ENCODE data around the gene CCDC157.
A peak's percentile ranks its signal among the peaks of the same experiment; 100 is the strongest.
"Not testable (repeated sequence)": the region's sequence is repeated elsewhere in the genome, so short reads cannot be mapped to it uniquely, and the experiment has no call there.

CCDC157 gene

GRCh38 chr22:30326255-30326705 is 30.5 kb upstream of the CCDC157 start:
- no peak for DNase-seq

GRCh38 chr22:30326706-30327362 is 30.0 kb upstream of the CCDC157 start, which contains the start of gene TBC1D10A:
TSS of gene TBC1D10A (minus strand) at chr22:30326941. CDS start at chr22:30326881, 60 bp downstream.
- DNase-seq = peak; percentile 72

DNA sequence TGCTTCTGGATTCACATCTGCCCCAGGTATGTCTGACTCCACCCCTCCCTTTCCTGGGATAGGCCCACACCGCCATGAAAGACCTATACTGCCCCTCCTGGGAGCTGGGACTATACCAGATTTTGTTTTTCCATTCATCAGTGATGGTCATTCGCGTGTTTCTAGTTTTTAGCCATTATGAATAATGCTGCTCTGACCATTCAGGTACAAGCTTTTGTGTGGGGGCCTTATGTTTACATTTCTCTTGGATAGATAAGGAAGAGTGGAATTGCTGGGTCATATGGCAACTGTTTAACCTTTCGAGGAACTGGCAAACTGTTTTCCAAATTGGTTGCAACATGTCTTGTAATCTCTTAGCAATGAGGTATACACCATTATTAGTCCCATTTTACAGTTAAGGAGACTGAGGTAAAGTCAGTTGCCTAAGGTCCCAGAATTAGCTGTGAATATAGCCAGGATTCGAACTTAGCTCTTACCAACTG is 28.9 kb upstream of the CCDC157 start:
- no peak for DNase-seq

DNA sequence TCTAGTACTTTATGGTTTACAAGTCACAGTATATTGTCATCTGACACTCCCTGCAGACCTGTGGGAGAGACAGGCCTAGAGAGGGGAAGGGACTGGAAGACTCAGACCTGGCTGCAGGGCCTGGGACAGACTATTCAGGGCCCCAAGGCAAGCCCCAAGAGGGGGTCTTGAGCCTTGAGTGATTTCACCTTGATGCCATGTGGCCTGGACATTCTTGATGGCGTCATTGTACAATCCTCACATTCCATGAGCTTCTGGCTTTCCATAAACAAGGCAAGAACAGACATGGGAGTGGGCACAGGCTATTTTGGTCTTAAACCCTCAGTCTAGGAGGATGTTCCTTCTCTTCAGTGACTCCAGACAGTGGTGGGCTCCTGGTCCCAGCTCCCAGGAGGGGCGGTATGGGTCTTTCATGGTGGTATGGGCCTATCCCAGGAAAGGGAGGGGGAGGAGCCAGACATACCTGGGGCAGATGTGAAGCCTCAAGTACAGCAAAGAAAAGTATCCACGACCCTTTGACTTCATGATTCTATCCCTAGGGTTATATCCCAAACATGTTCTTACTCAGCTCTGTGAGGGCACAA is 28.2 kb upstream of the CCDC157 start:
- DNase-seq = no peak

DNA sequence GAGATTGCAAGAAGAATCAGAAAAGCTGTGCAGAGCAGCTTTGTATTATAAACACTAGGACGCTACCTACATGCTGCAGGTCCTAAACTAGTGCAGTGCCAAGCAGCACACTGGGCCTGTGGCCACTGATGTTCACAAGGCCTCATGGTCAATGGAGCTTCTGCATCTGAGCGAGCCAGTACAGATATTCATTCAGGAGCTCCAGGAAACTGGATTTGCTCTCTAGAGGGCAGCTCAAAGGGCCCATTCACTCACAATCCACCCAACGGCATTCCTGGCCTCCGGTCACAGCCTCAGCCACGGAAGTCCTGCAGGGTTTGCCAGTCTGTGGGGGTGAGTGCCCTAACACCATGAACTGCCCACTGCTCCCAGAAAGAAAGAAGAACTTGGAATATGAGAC is 24.3 kb upstream of the CCDC157 start:
- no peak for DNase-seq

- no peak for DNase-seq
Measured at GRCh38 chr22:30332994-30333706, 23.7 kb upstream of the CCDC157 start.

DNA sequence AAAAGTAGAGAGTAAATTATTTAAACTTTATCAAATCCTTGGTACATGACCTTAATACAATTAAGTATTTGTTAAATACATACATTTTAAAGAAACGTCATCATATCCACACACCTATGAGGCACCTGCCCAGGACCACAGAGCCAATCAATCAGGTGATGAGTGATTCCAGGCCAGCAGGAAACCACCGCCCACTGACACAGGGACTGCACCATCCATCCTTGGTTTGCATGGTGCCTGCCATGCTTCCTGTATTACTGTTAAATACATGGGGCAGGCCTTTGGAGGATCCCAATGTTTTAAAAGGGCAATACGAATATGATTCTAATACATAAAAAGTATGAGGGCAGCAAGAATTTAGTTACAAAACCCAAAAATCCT is 23.1 kb upstream of the CCDC157 start:
- DNase-seq = no peak

GRCh38 chr22:30334646-30335045 is 22.2 kb upstream of the CCDC157 start:
- no peak for DNase-seq

- no peak for DNase-seq
Measured at GRCh38 chr22:30335236-30335635, 21.6 kb upstream of the CCDC157 start.

- no peak for DNase-seq
Measured at GRCh38 chr22:30336752-30337460, 19.9 kb upstream of the CCDC157 start.

- DNase-seq = no peak
Measured at GRCh38 chr22:30337461-30337778, 19.4 kb upstream of the CCDC157 start.

GRCh38 chr22:30338341-30338740 is 18.5 kb upstream of the CCDC157 start:
- DNase-seq = not testable (repeated sequence)

DNA sequence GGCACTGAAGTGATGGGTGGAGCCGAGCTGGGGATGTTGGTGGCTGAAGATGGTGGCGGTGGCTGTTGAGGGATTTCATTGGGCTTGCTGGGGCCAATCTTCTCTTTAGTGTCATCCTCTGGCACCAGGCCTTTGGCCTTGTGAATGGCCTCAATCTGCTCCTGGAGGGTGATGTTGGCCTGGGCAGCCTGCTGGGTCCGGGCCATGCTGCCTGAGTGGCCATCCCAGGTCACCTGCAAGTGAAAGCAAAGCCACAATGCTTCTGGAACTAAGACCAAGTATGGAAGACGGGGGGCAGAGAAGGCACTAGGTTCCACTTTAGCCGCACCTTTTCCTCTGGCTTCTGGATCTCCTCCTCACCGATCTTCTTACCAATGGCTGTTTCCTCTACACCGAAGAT is 18.0 kb upstream of the CCDC157 start:
- DNase-seq = no peak

DNA sequence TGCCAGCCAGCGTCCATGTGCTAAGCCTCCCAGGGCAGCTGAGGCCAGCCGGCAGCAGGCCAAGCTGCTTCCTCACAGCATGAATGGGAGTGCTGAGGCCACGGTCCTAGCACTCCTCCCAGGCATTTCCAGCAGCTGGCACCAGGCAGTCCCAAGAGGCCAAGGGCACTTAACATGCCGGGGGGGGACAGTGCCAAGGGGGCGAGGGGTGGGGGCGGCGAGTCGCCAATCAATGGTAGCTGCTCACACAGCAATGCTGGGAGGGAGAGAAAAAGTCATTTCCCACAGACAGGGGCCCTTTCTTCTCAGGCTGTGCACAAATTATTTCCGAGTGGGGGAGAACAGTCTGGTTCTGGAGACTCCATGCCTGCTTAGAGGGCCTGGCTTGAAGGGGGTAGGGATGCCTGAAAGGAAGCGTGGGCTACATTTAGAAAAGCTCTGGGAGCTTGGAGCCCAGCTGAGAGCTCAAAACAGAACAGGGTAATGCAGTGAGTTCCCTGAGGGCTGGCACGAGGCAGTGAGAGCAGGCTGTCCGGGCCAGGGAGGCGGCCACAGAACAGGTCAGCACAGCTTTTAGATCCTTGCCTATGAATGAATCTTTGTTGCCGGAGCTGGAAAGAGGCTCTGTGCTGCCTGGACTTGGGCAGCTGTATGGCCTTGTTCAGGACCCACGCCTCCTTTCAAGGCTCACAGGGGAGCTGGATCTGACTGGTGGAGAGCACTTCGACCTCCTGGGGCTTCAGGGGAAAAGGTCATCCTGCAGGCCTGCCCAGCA is 15.7 kb upstream of the CCDC157 start:
- no peak for DNase-seq

DNA sequence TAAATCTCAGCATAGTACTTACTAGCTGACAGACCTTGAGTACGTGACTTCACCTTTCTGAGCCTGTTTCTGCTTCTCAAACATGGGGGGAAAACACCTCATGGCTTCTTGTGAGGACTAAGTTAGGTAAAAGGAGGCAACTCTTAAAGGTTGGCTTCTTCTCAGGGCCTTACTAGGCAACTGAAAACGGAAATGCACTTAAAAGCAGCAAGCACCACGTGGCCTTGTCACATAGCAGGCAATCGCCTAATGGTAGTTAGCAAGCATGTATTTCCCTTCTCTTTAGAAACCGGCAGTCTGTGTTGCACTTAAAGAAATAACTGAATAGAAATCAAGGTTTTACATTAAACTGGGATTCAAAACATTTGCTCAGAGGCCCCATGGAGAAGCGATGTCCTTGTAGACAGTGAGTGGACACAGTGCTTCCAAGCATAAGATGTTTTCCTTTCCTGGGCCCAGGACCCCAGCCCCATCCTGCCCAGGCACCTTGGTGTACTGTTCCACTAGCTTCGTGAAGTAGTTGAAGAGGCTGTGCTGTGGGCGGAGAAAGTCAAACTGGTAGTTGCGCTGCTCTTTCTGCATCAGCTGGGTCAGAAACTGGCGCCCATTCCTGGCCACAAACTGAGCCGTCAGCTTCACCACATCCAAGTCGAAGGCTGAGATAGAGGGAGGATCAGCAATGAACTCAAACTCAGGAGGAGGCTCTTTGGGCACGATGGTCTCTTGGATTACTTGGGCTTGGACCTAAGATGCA is 12.2 kb upstream of the CCDC157 start:
- DNase-seq = no peak

DNA sequence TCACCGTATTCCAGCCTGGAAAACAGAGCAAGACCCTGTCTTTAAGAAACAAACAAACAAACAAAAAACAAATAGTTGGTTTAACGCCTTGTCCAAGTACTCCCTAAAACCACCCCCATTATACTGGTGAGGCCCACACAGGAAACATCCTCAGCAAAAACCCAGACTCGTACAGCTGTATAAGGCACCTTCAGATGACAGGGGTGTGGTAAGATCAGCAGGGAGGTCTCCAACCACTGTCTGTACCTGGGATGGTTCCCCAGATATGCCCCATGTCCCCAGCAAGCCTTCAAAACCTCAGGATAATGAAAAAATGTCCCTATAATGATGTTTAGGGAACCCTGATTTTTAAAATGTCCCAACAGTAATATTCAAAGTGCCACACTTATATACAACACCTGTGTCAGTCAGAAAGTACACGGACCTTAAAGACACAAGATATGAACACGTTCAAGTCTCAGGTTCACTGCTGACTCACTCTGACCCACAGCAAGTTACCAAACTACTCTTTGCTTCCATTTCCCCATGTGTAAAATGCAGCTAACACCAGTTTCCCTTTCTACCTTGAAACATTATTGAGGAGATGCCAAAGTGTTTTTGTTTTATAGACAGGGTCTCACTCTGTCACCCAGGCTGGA is 9.4 kb upstream of the CCDC157 start:
- no peak for DNase-seq

GRCh38 chr22:30348404-30348803 is 8.4 kb upstream of the CCDC157 start:
- DNase-seq = no peak

DNA sequence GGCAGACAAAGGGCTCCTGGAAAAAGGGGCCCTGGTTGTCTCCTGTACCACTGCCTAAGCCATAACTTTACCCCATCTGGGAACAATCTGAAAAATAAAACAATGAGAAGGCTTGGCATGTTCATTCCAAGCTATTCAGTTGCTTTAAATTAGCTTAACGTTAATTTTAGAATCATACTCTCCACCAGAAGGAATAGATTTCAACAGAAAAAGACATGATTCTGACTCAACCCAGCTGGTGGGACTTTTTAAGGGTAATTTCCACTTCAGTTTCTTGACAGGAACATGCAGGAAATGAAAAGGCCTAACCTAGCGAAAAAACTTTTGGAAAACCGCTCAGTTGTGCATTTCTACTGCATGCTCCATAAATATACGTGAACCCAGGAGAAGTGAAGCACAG is 8.0 kb upstream of the CCDC157 start:
- DNase-seq = no peak

- DNase-seq = no peak
Measured at GRCh38 chr22:30351226-30351625, 5.6 kb upstream of the CCDC157 start.

DNA sequence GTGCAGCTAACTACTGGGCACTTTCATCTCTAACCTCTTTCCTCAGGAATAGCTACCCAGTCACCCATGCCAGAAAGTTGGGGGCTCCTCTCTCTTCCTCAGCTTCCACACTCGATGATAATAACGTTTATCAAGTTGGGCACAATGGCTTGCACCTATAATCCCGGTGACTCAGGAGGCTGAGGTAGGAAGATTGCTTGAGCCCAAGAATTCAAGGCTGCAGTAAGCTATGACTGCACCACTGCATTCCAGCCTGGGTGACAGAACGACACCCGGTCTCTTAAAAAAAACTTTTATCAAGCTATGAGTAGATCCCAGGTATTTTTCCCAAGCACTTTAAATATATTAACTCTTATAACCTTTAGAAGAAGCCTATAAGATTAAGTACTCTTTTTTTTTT is 2.2 kb upstream of the CCDC157 start:
- DNase-seq = no peak

- DNase-seq = no peak
Measured at GRCh38 chr22:30357236-30357570, 396 bp downstream of the CCDC157 start.

Measured in NCI-H2107 (cell line).